GM04504 (cell line): ENCODE data around the gene KLHL29.

Experiments
- DNase-seq: peaks from one replicate; pipeline ENCODE4 v3.0.0-alpha.2; 2012; ENCODE audit warnings: low read depth

Gene KLHL29

DNA sequence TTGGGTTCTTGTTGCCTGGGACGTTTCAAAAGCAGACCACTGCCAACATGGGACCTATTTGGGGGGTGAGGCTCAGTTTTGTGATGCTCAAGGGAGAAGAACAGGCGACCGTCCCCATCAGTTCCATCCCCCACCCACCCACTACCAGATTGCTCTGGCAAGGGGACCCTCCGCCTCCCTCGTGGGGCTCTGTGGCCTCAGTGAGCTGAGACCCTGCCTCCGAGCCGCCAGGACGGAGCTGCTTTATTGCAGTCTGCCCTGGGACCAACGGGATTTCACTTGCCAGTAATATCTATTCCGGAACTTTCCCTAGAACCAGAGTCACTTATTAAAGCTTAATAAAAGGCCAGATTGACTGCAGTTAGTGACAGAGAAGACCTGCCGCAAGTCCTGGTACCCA, 146.3 kb downstream of the KLHL29 start:
- no peak for DNase-seq

DNA sequence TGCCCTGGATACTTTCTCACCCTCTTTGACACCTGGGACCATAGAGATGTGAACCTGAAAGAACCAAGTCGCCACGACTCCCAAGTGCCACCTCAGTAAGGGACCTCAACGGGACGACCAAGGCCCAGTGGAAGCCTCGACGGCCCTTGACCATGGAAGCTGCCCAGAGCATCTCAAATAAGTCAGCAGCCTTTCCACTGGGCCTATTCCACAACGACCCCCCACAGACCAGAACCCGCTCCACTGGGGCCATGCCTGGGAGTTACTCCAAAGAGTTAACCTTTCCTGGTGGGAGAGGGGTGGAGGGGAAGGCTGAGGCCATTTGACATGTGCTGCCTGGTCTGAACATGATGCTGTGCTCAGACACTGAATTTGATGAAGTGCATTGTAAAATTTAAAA, 146.9 kb downstream of the KLHL29 start:
- DNase-seq = no peak

DNA sequence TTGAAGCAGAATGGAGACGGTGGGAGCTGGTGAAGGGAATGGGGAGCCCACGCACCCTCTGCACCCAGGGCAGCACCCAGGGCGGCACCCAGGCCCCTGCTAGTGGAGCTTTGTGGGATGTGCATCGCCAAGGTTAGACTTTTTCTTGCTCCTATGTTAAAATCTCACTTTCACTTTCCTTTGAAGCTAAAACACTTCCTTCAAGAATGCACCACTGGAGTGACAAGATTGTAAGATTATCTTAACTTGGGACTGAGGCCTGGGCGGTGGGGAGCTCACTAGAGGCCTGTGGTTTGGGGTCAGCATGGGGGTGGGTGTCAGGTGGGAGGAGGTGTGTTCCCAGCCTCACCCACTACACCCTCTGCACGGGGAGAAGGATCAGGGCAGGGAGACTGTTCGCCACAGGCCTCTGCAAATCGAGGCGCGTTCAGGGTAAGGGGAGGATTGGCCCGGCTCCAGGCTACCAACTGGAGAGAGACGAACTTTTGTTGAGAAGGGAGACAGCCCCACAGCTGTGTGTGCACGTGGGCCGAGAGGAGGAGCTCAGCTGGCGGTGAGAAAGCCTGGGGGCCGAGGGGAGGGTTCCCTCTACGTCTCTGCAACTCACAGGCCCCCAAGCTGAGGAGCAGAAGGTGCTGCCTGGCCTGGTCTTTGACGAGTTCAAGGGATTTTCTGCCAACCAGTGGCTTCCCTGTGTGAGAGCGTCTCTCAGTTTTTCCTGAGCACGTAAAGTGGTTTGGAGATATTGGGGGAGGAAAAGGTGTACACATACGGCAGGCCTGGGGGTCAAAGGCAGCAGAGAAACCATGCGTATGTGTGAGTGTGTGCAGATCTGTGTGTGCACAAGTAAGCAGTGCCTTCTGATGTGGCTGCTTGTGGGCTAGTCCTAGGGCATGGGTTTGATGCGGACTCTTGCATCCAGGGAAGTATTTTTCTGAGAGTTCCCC, 147.7 kb downstream of the KLHL29 start:
- no peak for DNase-seq

DNA sequence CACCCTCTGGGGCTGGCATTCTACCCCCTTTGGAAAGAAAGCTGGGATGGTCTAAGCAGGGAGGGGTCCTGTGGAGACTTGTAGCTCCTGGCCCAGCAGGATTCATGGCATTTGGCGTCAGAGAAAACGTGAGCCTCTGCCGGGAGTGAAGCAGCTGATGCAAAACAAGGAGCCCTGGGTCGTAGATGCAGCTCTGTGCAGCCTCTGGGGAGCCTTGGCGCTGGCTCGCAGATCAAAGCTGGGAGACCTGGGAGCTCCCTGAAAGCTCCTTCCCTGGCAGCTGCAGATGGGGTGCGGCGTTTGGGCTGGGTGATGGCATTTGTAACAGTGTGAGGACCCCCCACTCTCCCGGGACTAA, 148.3 kb downstream of the KLHL29 start:
- DNase-seq = no peak

DNA sequence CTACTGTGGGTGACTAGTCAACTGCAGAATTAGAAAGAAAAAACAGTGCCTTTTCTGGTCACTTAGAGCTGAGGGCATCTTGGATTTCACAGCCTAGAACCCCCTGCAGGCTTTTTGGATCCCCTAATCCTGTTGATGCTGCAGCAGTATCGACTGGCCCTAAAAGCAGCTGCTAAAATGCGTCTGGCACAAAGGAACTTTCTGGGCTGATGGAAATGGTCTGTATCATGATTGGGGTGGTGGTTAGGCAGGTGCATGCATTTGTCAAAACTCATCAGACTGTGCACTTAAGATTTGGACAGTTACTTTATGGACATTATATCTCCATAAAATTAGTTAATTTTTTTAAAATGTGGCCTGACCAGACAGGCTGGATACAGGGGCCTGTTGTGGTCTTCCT, 149.8 kb downstream of the KLHL29 start:
- no peak for DNase-seq

GRCh38 chr2:23536326-23536725, 151.3 kb downstream of the KLHL29 start:
- no peak for DNase-seq

GRCh38 chr2:23537991-23538390, 153.0 kb downstream of the KLHL29 start:
- no peak for DNase-seq

GRCh38 chr2:23538566-23538965, 153.6 kb downstream of the KLHL29 start:
- DNase-seq = no peak

- DNase-seq = no peak
These were observed 155.9 kb downstream of the KLHL29 start for GRCh38 chr2:23540804-23541360.

DNA sequence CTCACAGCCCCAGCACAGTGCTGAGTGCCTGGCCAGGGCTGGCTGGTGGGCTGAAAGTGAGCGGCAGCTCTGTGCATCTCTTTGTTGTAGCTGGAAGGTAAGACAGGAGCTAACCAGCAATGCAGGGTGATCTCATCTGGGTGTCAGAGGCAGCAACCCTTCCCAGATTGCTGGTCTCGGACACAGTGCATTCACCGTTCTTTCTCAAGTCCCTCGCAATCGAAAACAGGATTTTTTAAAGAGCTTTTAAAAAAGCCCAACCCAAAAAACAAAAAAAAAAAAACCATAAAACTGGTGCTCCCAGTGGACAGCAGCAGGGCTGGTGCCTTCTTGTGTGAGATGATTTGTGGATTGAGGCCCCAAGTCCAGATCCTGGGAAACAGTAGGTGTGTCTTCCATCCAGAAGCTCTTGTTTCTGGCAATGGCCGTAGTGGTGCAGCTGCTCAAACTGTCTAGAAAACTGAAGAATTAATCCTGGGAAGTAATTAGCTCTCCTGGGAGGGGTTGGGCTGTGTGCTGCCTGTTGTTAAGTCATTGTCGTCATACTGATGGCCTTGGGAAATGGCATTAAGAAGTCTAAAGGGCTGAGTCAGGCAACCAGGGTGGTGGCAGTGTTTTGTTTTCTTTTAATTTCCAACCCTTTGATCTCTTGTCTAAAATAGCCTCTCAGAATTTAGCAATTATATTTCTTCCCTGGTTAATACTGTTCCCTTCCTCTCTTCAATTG, 156.7 kb downstream of the KLHL29 start:
- no peak for DNase-seq

GRCh38 chr2:23542230-23542789, 157.3 kb downstream of the KLHL29 start:
- DNase-seq = no peak

- no peak for DNase-seq
These were observed 158.3 kb downstream of the KLHL29 start for GRCh38 chr2:23543302-23543701.

GRCh38 chr2:23543728-23544127, 158.7 kb downstream of the KLHL29 start:
- DNase-seq = no peak

DNA sequence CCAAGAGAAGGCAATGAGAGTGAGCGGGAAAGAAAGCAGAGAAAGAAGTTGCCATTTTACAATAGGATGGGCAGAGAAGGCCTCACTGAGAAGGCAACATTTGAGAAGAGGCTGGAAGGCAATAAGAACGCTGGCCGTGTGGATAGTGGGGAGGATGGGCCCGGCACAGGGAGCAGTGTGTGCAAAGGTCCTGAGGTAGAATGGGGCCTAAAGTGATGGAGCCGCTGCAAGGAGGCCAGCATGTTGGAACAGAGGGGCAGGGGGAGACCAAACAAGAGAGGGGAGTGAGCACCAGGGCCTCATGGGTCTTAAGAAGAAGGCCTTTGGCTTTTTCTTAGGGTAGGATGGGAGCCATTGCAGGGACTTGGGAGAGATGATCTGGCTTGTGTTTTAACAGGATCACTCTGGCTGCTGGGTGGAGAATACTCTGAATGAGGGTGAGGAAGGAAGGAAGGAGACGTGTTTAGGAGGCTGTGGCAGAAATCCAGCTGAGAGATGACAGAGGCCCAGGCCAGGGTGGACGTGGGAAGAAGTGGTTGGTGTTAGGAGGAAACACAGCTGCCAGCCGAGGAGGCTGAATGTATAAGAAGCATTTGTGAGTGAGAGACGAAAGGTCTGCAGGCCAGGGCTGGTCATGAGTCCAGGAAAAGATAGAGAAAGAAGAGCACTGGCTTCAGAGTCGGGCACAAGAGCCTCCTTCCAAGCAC, 159.8 kb downstream of the KLHL29 start:
- no peak for DNase-seq

DNA sequence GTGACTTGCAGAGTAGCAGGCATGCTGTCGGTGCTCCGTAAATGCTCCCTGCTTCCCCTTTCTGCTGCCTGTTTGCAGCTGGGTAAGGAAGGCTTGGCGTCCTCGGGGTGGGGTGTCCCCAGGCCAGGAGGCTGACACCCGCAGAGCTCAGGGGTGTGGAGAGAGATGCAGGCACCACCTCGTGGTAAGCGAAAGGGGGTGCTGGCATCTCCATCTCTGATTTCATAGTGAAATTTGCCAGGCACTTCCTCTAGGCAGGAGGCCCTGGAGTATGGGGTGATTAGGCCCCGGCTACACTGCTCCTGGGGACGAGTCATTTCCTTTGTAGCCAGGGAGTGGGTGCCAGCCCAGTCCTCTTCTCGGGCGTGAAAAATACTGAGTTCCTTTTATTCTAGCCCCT, 160.4 kb downstream of the KLHL29 start:
- DNase-seq = no peak

DNA sequence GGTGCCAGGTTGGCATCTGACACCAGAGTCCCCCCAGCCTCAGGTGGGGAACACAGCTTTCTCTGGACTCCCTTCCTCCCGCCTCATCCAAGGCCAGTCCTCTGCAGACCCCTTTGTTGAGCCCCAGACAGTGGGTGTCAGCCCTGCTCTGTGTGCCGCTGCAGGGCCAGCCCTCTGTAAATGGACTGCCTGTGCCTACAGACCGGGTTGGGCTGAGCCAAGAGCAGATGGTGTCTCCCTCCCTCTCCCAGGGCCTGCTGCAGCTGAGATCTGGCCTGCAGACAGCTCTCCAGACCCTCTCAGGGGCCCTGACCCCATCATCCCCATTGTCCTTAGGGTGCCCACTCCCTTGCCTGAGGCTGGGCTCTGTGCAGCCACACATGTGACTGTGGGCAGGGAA, 160.8 kb downstream of the KLHL29 start:
- DNase-seq = no peak

GRCh38 chr2:23546913-23547312, 161.9 kb downstream of the KLHL29 start:
- no peak for DNase-seq

GRCh38 chr2:23547725-23548124, 162.7 kb downstream of the KLHL29 start:
- no peak for DNase-seq

DNA sequence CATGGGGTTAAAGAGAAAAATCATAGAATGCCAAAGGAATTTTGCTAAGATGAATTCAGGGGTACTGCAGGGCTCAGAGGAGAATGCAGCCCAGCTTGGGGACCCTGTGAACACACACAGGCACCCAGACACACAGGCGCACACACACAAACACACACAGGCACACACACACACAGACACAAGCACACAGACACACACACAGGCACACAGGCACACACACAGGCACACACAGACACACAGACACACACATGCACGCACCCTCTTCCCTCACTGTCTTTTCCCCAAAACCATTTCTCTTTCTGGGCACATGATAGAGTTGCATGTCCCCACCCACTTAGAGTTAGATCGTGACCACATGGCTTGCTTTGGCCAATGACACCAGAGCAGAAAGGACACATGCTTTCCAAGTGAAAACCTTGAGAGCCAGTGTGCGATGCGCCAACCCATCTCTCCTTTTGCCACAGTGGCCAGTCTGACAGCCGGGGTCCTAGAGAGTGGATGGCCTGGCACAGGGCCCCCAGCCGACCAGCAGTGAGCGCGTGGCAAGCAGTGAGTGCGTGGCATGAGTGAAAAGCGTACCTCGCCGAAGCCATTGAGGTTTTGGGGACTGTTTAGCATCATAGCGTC, 163.3 kb downstream of the KLHL29 start:
- DNase-seq = no peak

GRCh38 chr2:23549051-23549450, 164.1 kb downstream of the KLHL29 start:
- no peak for DNase-seq

DNA sequence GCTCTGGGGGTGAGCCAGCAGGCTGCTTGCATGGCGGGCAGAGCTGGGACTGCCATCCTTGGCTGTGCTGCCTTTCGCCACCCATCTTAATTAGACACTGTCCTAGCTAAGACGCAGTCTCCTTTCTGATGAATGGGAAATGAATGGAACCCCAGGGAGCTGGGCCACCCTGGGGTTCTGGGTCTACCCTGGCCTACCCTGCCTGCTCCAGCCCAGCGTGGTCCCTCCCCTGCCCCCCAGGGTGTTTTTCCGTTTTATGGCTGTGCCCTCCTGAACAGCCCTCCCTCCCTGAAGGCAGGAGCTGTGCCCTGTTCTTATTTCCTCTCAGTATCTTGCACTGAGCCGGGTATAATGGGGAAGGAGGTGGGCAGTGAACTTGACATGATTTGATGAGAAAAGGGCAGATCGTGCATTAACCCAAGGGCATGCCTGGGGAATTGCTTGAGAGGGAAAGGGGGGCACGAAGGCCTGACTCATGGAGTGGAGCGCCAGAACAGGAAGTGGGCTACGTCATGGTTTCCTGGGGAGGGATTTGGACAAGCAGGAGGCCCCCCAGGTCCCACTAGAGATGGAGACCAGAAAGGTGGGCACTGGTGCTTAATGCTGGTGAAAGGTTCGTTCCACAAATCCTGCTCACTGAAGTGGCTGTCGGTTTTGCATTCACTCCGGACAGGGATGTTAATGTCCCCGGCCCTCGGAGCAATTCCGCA, 165.0 kb downstream of the KLHL29 start:
- DNase-seq = no peak
